ENCODE results near the gene QRICH1. TPM values are rescaled to one million over a fixed set of nuclear protein-coding genes. Genes with fewer than 3 reads are reported as not detected.
A peak's percentile ranks its signal among the peaks of the same experiment; 100 is the strongest.

Gene QRICH1
- total RNA-seq, 1 donor = 143 TPM

DNA sequence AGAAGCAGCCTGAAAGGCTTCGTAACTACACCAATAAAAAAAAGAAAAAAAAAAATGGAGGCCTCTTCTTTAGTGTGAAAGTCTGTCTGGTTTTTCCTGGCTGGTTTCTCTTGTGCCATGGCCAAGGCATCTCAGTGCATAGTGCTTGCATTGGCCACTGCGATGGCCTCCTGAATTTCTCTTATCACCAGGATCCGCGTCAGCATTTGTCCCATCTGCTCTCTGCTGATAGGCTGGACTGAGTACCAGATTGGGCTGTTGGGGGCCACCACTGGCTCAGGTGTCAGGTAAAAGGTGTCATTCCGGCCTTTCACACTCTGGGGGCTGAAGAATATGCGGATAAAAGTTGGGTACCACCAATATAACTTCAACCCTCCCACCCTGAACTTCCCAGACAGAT is 63.5 kb downstream of the QRICH1 start:
- peaks cover 21% of the 10 kb centered on the region for H3K4me1 ChIP-seq (ENCODE audit: insufficient read depth, low read length)
- no peaks in the 10 kb centered on the region for H3K27me3 ChIP-seq (ENCODE audit: insufficient read depth, low read length)
- H3K4me3 ChIP-seq (ENCODE audit: low read length) = no peak overlapping the region
- H3K9me3 ChIP-seq (ENCODE audit: low read depth, low read length) = no peaks in the 10 kb centered on the region

DNA sequence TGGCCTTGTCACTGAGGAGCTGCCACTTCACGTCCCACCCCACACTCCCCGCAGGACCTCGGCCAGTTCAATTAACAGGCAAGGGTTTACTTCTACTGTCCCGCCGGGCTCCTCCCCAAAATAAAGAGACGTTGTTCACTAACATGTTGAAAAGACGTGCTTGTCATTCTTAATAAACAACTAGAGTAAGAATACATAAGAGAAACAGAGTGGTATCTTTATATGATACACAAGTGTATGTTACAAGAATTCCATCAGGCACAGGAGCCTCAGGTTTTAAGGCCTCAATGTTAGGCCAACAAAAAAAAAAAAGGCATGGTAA is 64.3 kb downstream of the QRICH1 start:
- H3K4me3 ChIP-seq (ENCODE audit: low read length) = peak overlapping the region; percentile 57
- no peaks in the 10 kb centered on the region for H3K27me3 ChIP-seq (ENCODE audit: insufficient read depth, low read length)
- no peaks in the 10 kb centered on the region for H3K9me3 ChIP-seq (ENCODE audit: low read depth, low read length)
- H3K4me1 ChIP-seq (ENCODE audit: insufficient read depth, low read length) = peaks cover 17% of the 10 kb centered on the region

DNA sequence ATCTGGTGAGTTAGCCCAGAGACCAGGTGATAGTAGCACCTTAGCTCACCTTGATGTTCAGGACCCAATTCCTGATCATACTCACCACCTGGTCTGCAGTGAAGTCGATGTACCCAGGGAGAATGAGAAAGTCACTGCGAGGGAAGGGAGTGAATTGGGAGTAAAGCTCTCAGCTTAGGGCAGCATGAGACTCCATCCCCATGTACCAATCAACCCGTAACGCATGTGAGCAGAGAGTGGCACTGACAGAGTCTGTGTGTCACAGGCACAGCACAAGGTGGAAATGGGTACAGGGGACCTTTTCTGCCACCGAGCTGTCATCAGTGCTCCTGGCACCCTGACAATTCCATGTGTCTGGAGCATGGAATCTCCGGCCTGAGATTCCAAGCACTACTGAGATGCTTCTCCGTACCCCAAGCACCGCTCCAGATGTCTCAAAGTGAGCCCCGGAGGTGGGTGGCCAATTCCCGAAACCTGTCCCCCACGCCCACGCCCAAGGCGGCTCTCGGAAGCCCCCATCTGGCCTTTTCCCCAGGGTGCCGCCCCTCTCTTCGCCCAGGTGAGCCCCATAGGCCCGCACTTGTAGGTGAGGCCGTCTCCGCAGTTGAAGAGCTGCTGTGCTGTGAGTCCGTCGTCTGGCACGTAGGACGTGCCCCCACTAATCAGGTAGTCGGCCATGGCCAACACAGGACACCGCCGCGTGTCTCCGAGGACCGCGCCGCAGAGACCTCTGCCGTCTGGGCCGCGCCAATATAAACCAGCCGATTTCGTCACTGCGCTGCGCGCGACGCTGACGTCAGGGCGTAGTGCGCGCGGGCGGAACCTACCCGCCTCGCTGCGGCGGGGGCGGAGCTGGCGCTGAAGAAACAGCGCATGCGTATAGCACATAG is 65.0 kb downstream of the QRICH1 start, which contains the start of gene IMPDH2:
Gene IMPDH2, minus strand, starts transcription at position 726 of the 890 bp plus-strand sequence. Its CDS starts 48 bp downstream, at position 678.
- no peaks in the 10 kb centered on the region for H3K27me3 ChIP-seq (ENCODE audit: insufficient read depth, low read length)
- peaks cover 17% of the 10 kb centered on the region for H3K4me1 ChIP-seq (ENCODE audit: insufficient read depth, low read length)
- peak within 1 kb of the TSS; percentile 57 for H3K4me3 ChIP-seq (ENCODE audit: low read length)
- H3K9me3 ChIP-seq (ENCODE audit: low read depth, low read length) = no peaks in the 10 kb centered on the region

DNA sequence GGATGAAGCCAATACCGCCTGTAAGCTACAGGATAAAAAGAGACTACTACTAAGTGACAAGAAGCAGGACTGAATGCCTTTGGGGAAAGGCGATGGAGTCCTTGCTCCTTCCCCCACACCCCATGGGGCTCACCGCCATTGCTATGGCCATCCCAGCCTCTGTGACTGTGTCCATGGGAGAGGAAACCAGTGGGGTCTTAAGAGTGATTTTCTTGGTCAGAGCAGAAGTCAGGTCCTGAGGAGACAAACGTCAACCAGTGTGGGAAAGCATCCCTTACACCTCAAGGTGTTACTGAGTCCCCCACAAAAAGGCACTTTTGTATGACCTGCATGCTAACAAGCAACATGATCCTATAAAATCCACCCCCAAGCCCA is 65.6 kb downstream of the QRICH1 start:
- Histone ChIP-seq H3K4me3 (ENCODE audit: low read length) (no peak overlapping the region), H3K4me1 (ENCODE audit: insufficient read depth, low read length) (peaks cover 21% of the 10 kb centered on the region), H3K27me3 (ENCODE audit: insufficient read depth, low read length) (no peaks in the 10 kb centered on the region), H3K9me3 (ENCODE audit: low read depth, low read length) (no peaks in the 10 kb centered on the region)

DNA sequence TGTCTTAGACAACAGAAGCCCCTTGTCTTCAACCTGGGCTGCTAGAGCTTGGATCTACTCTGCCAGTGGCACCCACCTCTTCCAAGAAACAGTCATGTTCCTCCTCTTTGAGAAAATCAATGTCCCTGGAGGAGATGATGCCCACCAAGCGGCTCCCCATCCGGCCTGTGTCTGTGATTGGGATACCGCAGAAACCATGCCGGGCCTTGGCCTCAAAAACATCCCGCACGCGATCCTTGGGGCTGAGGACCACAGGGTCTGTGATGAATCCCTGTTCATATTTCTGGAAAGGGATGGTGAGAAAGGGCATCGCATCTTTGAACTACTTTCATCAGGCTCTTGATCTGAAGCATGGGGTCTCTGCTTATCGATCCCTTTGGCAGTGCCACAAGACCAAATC is 66.2 kb downstream of the QRICH1 start:
- H3K27me3 ChIP-seq (ENCODE audit: insufficient read depth, low read length) = no peaks in the 10 kb centered on the region
- peaks cover 28% of the 10 kb centered on the region for H3K4me1 ChIP-seq (ENCODE audit: insufficient read depth, low read length)
- H3K4me3 ChIP-seq (ENCODE audit: low read length) = no peak overlapping the region
- no peaks in the 10 kb centered on the region for H3K9me3 ChIP-seq (ENCODE audit: low read depth, low read length)

DNA sequence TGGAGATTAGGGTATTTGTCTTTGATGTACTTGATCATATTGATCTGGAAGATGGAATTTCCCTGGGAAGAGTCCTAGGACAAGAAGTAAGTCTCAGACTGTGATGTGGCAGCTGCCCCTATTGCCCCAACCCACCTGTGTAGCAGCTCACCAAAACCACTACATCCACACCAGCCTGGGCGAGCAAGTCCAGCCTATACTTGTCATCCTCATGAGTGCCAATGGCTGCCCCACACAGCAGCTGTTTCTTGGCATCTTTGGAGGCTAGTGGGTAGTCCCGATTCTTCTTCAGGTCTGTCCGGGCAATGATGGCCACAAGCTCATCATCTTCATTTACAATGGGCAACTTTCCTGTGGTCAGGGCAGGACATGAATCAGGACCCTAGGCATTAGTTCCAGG is 67.3 kb downstream of the QRICH1 start:
- peaks cover 31% of the 10 kb centered on the region for H3K4me1 ChIP-seq (ENCODE audit: insufficient read depth, low read length)
- H3K27me3 ChIP-seq (ENCODE audit: insufficient read depth, low read length) = no peaks in the 10 kb centered on the region
- H3K4me3 ChIP-seq (ENCODE audit: low read length) = no peak overlapping the region
- no peaks in the 10 kb centered on the region for H3K9me3 ChIP-seq (ENCODE audit: low read depth, low read length)

DNA sequence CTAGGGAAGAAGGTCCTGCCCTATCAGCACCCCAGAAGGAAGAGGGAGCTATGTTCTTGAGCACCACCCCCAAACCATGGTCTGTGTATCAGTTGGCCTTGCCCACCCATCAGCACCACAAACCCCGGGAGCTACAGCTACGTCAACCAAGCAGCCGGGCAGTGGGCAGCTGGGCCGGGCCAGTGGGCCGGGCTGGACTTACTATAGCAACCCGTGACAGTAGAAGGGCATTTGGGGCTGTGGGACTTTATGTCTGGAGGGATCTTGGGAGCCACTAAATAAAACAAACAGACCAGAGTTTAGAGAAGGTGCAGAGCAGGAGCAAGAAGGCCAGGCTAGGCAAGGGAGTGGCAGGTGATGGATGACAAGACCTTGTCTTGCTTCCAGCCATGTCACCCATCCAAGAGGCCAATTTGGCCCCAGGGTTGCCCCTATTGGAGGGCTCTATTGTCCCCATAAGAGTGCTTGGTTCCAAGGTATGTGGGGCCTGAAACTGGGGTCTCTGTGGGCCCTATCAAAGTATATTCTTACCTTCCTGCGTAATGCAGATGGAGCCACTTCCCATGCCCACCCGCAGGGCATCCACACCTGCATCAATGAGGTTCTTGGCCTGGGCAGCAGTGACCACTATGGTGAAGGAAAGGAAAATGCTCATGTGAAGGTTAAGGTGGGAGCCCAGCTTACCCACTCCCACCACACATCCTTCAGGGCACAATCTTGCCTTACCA is 67.9 kb downstream of the QRICH1 start:
- peaks cover 34% of the 10 kb centered on the region for H3K4me1 ChIP-seq (ENCODE audit: insufficient read depth, low read length)
- no peaks in the 10 kb centered on the region for H3K27me3 ChIP-seq (ENCODE audit: insufficient read depth, low read length)
- H3K9me3 ChIP-seq (ENCODE audit: low read depth, low read length) = no peaks in the 10 kb centered on the region
- no peak overlapping the region for H3K4me3 ChIP-seq (ENCODE audit: low read length)

DNA sequence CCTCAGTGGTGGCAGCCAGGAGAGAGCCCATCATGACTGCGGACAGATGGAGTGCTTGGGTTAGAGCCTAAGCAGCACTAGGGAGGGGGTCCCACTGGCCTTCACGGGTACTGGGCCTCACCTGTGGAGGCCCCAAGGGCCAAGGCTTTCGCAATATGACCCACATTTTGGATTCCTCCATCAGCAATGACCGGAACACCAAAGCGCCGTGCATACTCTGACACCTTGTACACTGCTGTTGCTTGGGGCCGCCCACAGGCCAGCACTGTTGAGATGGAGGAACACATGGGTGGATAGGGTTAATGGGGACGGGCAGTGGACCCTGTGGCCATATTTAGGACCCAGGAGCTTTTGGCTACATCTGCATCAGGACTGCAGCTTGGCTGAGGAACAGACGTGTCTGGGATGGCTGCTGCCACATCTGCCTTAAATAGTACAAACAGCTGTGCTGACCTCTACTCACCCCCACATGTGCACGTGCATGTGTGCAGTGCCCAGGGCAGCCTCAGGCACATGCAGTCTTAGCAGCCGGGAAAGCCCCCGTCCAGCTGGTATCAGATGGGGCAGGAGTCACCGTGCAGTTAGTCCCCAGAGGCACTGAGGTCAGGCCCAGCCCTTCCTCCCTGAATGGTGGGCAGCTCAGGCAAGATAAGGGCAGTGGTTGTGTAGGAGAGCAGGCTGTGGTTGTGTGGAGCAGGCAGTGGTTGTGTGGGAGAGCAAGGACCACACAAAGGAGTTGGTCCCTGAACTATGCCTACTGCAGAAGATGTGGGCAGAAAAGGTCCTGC is 68.7 kb downstream of the QRICH1 start:
- Histone ChIP-seq H3K27me3 (ENCODE audit: insufficient read depth, low read length) (no peaks in the 10 kb centered on the region), H3K4me3 (ENCODE audit: low read length) (no peak overlapping the region), H3K4me1 (ENCODE audit: insufficient read depth, low read length) (peaks cover 41% of the 10 kb centered on the region), H3K9me3 (ENCODE audit: low read depth, low read length) (no peaks in the 10 kb centered on the region)

DNA sequence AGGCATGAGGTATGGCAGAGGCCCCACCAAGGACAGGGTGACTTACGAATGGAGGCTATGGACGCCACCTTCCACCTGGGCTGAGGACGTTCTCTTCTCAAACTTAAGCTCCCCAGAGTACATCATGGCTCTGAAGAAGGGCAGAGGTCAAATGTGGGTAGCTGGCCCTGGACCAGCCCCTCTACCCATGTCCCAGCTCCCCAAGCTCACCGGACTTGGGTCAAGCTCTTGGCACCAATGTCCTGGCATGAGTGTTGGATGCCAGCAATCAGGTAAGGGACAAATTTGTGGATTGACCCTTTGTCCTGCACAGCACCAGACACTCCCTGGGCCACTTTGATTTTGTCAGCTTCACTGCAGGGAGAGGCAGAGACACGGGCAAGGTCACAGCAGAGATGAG is 69.4 kb downstream of the QRICH1 start:
- H3K27me3 ChIP-seq (ENCODE audit: insufficient read depth, low read length) = no peaks in the 10 kb centered on the region
- H3K4me1 ChIP-seq (ENCODE audit: insufficient read depth, low read length) = peaks cover 47% of the 10 kb centered on the region
- H3K9me3 ChIP-seq (ENCODE audit: low read depth, low read length) = no peaks in the 10 kb centered on the region
- no peak overlapping the region for H3K4me3 ChIP-seq (ENCODE audit: low read length)

DNA sequence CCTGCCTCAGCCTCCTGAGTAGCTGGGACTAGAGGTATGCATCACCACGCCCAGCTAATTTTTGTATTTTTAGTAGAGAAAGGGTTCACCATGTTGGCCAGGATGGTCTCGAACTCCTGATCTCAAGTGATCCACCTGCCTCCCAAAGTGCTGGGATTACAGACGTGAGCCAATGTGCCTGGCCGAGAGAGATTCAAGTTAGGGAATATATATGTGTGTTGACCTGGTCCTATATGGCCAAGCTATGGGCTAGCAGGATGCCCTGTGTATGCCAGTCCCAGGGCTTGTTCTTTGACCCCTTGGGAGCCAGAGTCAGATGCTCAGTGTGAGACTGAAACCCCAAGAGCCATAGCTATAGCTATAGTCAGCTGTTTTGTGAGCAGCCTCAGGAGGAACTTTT is 70.1 kb downstream of the QRICH1 start:
- H3K27me3 ChIP-seq (ENCODE audit: insufficient read depth, low read length) = no peaks in the 10 kb centered on the region
- peaks cover 47% of the 10 kb centered on the region for H3K4me1 ChIP-seq (ENCODE audit: insufficient read depth, low read length)
- no peak overlapping the region for H3K4me3 ChIP-seq (ENCODE audit: low read length)
- no peaks in the 10 kb centered on the region for H3K9me3 ChIP-seq (ENCODE audit: low read depth, low read length)

DNA sequence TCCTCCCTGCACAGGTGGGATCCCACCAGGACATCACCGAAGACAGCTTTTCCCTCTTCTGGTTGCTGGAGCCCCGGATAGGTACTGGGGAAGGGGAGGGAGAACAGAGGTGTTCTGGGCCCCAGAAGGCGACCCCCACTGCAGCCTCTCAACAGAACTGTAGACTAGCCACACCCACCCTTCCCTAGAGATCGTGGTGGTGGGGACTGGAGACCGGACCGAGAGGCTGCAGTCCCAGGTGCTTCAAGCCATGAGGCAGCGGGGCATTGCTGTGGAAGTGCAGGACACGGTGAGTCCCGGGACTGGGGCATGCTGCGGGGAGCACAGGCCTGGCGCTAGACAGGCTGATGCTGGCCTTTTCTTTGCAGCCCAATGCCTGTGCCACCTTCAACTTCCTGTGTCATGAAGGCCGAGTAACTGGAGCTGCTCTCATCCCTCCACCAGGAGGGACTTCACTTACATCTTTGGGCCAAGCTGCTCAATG is 71.1 kb downstream of the QRICH1 start:
- peaks cover 45% of the 10 kb centered on the region for H3K4me1 ChIP-seq (ENCODE audit: insufficient read depth, low read length)
- no peaks in the 10 kb centered on the region for H3K9me3 ChIP-seq (ENCODE audit: low read depth, low read length)
- peak overlapping the region; percentile 96 for H3K4me3 ChIP-seq (ENCODE audit: low read length)
- no peaks in the 10 kb centered on the region for H3K27me3 ChIP-seq (ENCODE audit: insufficient read depth, low read length)

DNA sequence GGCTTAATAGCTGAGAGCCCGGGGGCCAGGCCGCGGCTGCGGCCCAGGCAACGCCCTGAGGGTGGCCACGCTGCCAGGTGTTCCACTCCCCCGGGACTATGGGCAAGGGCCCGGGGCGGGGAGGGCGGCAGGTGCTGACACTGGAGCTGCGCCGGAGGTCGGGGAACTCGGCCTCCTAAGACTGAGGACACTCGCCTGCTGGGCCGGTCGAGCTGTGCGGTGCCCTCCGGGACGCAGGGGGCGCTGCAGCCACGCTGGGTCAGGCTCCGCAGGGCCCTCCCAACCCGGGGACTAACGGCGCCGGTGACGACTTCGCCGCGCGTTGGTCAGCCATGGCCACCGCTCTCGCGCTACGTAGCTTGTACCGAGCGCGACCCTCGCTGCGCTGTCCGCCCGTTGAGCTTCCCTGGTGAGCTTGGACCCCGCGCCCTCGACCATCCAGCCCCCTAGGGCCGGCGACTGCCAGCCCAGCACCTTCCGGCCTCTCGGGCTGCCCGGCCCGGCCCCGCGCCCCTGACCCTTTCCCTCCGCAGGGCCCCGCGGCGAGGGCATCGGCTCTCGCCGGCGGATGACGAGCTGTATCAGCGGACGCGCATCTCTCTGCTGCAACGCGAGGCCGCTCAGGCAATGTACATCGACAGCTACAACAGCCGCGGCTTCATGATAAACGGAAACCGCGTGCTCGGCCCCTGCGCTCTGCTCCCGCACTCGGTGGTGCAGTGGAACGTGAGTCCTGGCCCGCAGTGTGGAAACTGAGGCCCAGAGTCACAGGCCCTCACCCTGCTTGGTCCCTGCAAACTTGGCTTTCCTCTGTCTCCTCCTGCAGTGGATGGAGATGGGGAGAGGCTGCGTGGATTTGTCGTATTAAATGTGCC is 71.8 kb downstream of the QRICH1 start, which contains the start of gene NDUFAF3:
Gene NDUFAF3, plus strand, starts transcription at position 309 of the 875 bp plus-strand sequence. Its CDS starts 24 bp downstream, at position 333.
- H3K4me3 ChIP-seq (ENCODE audit: low read length) = peak within 1 kb of the TSS; percentile 96
- peaks cover 51% of the 10 kb centered on the region for H3K4me1 ChIP-seq (ENCODE audit: insufficient read depth, low read length)
- H3K27me3 ChIP-seq (ENCODE audit: insufficient read depth, low read length) = no peaks in the 10 kb centered on the region
- H3K9me3 ChIP-seq (ENCODE audit: low read depth, low read length) = no peaks in the 10 kb centered on the region

DNA sequence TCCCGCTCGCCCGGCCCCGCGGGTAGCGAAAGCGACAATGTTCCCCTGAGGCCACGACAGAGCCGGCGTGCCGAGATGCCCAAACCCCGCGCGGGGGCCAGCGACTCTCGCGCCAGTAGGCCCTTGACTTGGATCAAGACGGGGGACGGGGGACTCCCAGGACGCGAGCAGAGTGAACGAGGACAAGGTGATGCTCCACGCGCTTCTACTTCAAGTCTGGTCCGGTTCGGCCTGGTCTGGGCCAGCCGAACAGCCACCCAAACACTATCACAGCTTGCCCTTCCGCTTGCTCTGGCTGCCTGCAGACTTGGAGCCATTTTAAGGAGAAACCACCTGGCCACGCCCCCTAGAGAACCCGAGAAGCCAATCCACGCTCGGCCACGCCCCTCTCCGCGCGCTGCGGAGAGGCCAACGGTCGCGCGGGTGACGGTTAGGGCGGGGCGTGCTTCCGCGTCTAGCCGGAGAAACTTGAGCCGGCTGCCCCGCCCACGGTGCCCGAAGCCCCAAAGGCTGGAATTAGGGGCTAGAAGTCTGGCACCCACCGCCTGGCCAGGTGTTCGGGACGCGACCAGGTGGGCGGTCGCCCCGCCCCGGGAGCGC is 72.6 kb downstream of the QRICH1 start:
- Histone ChIP-seq H3K9me3 (ENCODE audit: low read depth, low read length) (no peaks in the 10 kb centered on the region), H3K4me1 (ENCODE audit: insufficient read depth, low read length) (peaks cover 55% of the 10 kb centered on the region)

More for the DNA sequence above, 72.6 kb downstream of the QRICH1 start:
- Histone ChIP-seq H3K4me3 (ENCODE audit: low read length) (peak overlapping the region; percentile 96), H3K27me3 (ENCODE audit: insufficient read depth, low read length) (no peaks in the 10 kb centered on the region)
